Hepatocyte (in vitro differentiated cells): ENCODE data around the gene KRTAP10-3.

Experiments used
- CTCF ChIP-seq: fragments of 200-600 bp; sonication (generic); IDR thresholded peaks from 2 replicates; pipeline ENCODE4 v1.5.1; 2016; ENCODE audit warnings: antibody characterized with exemption, mild to moderate bottlenecking; ENCODE audit not compliant: poor library complexity
- EZH2 ChIP-seq: fragments of 200-600 bp; sonication (generic); IDR thresholded peaks from 2 replicates; pipeline ENCODE4 v1.6.1; 2016; ENCODE audit warnings: antibody characterized with exemption, mild to moderate bottlenecking, borderline replicate concordance
- EZH2phosphoT487 ChIP-seq: fragments of 200-600 bp; sonication (generic); IDR thresholded peaks from one replicate; pipeline ENCODE4 v1.6.1; 2018; ENCODE audit warnings: antibody characterized with exemption, mild to moderate bottlenecking, low read depth, moderate library complexity; ENCODE audit not compliant: unreplicated experiment, severe bottlenecking

GRCh38 chr21:44558695-44559094, at the start of gene KRTAP10-3:
- TF ChIP-seq CTCF, result no peak
- TF ChIP-seq EZH2, result no peak
- TF ChIP-seq EZH2phosphoT487, result no peak
